ENCODE measurements around the gene PDLIM4.

GRCh38 chr5:132258102-132259068 is 889 bp downstream of the PDLIM4 start:
- TF ChIP-seq CTCF (IDR thresholded peaks at IDR 0.05): no peak
- no peak for TF ChIP-seq POLR2A (IDR thresholded peaks at IDR 0.05)

Measured in Peyer's patch (tissue), 4 donors.